Measurements from ENCODE around the gene LARGE1. TPM values are rescaled to one million over a fixed set of nuclear protein-coding genes. Genes with fewer than 3 reads are reported as not detected.
A peak's percentile ranks its signal among the peaks of the same experiment; 100 is the strongest.

The LARGE1 gene
- total RNA-seq, 1 donor from 2014 or later, result 140 TPM

DNA sequence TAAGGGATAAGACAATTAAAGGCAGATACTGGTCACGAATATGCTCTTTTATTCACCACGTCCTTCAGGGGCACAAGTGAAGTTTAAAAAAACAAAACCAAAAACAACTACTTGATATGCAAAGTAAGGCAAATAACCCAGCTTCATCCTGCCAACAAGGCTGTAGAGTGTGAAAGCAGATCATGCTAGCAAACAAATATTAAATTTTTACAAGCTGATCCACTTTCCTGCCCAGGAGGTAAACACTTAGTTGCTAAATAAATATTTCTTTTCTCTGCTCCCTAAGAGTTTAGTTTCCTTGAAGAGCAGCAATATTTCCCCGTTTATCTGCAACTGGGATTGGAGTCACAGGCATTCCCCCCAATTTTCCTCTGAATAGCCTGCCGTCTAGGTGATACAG, 300.2 kb downstream of the LARGE1 start:
- intact Hi-C loops (cut with DNase I), result no loop called here
- DNase-seq (no peak), ATAC-seq (ENCODE audit: poor library complexity) (no peak)

DNA sequence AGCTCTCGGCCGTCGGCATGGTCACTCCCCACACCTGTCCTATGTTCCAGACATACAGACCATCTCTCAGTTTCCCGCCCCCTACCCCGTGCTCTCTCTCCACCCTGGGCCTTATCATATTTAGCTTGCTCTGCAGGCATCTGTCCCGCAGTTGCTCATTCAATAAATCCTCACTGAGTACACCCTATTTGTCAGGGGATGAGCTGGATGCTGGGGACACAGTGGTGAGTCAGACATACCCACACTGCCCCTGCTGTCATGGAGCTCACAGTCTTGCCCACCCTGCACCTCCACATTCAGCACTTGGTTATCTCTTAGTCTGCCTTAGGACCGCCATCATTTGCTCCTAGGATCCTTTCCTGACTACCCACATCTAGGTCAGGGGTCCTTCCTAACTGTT, 313.8 kb downstream of the LARGE1 start:
- DNase-seq (no peak), ATAC-seq (ENCODE audit: poor library complexity) (peak; percentile 39)
- intact Hi-C loops (cut with DNase I), result no loop called here

DNA sequence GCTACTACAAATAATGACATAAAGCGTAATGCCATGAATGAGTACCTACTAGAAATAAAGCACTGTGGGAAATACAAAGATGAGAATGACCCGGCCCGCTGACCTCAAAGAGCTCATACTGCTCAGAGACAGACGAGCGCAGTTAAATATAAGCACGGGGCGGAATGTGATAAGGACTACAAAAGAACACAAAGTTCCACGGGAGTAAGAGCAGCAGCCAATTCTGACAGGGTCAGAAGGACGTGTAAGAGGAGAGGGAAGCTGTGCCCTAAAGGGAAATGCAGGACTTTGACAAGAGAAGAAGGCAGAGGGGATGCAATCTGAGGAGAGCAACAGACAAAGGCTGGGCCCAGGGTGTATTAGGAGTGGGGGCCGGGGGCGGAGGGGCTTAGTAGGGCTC, 314.6 kb downstream of the LARGE1 start:
- peak; percentile 60 for DNase-seq
- ATAC-seq (ENCODE audit: poor library complexity), result peak; percentile 92
- intact Hi-C loops (cut with DNase I), result no loop called here

DNA sequence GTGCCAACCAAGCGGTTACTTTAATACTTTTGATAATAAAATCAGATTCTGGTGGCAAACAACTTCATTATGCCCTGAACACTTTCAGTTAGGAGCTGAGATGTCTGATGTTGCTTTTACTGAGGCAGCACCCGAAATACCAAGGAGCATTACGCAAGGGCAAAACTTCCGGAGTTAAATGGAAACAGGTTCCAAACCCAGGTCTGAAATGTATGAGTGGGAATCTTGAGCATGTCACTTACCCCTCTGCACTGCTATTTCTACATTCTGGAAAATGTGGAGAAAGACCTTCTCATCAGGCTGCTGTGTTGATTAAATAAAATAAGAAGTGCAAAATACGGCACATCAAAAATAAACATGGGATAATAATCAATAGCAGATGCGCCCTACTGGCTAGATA, 315.1 kb downstream of the LARGE1 start:
- no peak for DNase-seq
- intact Hi-C loops (cut with DNase I), result no loop called here
- no peak for ATAC-seq (ENCODE audit: poor library complexity)

DNA sequence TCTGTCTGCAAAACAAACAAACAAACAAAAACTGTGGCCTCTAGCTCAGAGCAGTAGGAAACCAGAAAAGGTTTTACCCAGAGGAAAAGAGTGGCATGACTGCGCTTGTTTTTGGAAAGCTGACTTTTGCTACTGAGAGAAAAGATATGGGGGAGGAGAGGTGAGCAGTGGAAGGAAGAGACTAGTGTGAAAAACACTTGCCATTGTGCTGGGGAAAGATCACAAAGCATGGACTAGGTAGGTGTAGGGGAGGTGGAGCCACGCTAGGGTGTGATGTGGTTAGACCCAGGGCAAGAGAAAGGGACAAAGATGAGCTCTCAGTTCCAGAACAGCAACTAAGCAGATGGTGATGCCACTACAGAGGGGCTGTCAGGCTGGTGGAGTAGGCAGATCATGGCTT, 319.2 kb downstream of the LARGE1 start:
- intact Hi-C loops (cut with DNase I), result no loop called here
- ATAC-seq (ENCODE audit: poor library complexity) (no peak), DNase-seq (no peak)

DNA sequence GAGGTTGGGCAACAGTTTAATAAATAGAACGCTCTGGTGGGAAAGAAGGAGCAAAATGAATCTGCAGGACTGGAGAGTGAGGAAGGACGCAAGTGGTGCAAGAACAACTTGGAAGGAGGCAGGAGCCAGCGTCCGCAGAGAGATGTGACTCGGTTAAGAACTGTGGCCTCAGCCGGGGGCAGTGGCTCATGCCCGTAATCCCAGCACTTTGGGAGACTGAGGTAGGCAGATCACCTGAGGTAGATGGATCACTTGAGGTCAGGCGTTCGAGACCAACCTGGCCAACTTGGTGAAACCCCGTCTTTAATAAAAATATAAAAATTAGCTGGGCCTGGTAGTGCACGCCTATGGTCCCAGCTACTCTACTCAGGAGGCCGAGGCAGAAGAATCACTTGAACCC, 319.7 kb downstream of the LARGE1 start:
- intact Hi-C loops (cut with DNase I), result no loop called here
- ATAC-seq (ENCODE audit: poor library complexity), result no peak
- DNase-seq, result no peak

DNA sequence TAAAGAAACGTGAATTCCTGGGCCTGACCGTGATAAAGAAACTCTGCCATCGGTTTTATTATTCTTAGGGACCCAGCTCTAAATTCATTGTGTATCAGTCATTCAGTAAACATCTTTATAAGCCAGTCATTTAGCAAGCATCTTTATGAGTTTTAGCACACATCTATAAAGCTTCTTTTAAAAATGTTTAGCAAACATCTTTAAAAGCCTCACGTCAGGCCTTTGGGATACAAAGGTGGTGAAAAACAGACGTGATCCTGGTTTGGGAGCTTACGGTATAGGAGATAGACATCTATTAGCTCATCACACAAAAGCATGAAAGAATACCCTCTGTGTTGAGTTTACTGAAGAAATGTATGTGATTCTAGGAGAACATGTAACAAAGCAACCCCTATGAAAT, 320.2 kb downstream of the LARGE1 start:
- intact Hi-C loops (cut with DNase I), result no loop called here
- no peak for ATAC-seq (ENCODE audit: poor library complexity)
- no peak for DNase-seq

DNA sequence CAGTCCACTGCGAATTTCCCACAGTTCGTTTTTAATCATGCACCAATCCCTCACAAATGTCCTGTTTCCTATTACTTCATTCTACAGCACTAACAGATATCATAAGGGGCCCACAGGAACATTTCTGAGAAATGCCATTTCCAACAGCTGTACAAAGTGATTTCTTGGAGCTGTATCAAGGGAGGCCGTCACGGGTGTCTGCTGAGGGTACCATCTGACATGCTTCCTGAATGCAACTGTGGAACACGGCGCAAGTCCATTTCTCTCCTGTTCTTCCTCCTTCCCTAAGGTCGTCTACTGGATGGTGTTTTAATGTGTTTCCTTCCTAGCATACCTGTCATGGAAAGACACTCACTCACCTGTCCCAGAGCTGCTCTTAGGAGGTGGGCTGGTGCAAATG, 320.7 kb downstream of the LARGE1 start:
- ATAC-seq (ENCODE audit: poor library complexity), result peak; percentile 22
- intact Hi-C loops (cut with DNase I), result no loop called here

DNA sequence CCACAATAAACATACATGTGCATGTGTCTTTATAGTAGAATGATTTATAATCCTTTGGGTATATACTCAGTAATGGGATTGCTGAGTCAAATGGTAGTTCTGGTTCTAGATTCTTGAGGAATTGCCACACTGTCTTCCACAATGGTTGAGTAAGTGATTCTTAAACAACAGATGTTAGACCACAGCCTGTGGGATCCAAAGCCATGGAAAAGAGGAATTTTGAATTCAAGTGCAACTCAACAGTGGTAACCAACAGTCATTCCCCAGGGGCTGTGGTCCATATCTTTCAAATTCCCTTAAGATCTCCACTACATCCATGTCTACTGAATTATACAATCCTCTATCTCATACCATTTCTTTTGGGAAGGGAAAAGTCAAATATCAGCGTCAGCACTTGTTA, 321.5 kb downstream of the LARGE1 start:
- intact Hi-C loops (cut with DNase I), result no loop called here
- ATAC-seq (ENCODE audit: poor library complexity) (no peak), DNase-seq (no peak)

More for the DNA sequence above, 320.7 kb downstream of the LARGE1 start:
- no peak for DNase-seq

DNA sequence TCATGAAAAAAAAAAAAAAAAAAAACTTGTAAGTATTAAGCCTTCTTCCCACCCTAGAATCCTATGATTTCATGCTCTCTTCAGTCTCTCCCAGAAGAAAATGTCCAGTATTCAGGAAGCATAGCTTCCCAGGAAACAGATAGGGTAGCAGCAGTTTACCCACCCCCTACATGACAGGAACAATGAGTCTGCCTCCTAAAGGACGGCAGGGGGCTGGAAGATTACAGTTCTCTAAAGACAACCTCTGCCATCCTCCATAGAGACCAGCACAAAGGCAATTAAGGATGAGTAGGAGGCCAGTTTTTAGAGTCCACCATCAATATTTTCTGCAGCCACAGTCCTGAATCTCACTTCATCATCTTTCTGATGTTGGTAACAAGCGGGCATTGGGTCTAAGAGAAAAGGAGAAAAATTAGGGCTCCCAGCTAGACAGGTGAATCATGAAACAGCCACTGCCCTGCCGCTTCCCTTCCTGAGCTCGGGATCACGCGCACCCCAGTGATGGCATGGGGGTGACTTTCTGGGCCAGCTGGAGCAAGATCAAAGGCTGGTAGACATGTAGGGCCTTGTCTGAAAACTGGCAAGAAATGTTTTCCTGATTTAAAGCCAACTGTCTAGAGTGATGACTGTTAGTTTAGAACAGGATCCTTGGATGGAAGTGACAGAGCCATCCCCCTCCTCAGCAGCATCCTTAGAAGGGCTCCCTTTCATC, 322.8 kb downstream of the LARGE1 start:
- peak; percentile 41 for DNase-seq
- ATAC-seq (ENCODE audit: poor library complexity), result peak; percentile 44

DNA sequence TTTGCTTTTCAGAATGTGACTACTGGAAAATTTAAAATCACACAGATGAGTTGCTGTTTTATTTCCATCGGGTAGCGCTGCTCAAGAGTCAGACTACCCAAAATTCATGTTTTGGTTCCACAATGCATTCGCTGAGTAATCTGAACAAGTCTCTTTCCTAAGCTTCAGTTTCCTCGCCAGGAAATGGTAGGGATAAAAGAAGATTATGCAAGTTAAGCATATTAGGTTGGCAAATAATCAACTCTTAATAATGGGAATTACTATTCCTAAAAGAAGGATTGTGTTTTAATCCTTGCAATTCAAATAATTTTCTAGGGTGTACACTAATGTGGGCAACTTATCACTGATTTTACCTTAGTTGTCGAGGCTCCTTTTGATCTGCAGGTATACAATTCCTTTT, 326.5 kb downstream of the LARGE1 start:
- intact Hi-C loops (cut with DNase I), result no loop called here
- ATAC-seq (ENCODE audit: poor library complexity) (no peak), DNase-seq (no peak)

More for the DNA sequence above, 322.8 kb downstream of the LARGE1 start:
- intact Hi-C loops (cut with DNase I), result no loop called here

DNA sequence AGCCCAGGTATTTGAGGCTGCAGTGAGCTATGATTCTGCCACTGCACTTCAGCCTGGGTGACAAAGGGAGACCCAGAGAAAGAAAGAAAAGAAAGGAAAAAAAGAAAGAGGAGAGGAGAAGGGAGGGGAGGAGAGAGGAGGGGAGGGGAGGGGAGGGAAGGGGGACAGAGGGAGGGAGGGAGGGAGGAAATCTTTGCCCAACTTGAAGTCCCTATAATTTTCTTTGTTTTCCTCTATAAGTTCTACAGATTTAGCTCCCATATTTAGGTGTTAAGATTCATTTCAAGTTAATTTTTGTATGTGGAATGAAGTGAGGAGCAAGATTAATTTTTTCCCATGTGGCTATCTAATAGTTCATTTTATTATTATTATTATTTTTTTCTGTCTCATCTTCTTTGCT, 328.3 kb downstream of the LARGE1 start:
- DNase-seq, result no peak

DNA sequence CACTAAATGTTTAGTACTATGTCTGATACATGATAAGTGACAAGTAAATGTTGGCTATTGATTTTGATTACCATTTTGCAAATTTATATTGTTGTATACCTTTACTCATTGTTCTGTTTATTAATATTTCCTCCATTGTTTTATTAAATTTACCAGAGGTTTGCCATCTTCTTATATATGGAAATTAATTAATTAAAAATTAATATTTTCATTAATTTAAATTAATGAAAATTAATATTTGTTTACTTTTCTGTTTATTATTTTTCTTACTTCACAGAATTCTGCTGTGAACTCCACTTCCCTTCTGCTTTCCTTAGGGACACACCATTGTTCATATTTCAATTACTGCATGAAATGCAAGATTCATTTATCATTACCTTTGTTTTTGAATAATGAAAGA, 331.0 kb downstream of the LARGE1 start:
- ATAC-seq (ENCODE audit: poor library complexity), result no peak
- intact Hi-C loops (cut with DNase I), result no loop called here

More for the DNA sequence above, 328.3 kb downstream of the LARGE1 start:
- intact Hi-C loops (cut with DNase I), result no loop called here
- ATAC-seq (ENCODE audit: poor library complexity), result no peak

DNA sequence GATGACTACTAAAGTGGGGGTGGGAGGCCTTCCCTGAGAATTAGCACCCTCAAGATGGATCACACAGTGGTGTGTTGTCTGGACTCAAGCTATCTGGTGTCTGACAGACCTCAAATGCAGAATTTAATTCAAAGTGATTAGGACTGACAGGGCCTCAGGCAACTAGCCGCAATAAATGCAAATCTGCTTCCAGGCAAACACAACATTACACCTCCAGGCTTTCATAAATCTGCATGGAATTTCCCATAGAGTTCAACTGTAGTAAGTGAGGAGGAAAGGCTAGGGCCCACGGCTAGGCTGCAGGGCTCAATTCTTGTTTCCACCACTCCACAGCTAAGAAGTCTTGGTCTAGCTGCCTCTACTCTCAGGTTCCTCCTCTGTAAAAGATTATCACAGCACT, 331.4 kb downstream of the LARGE1 start:
- no peak for DNase-seq
- intact Hi-C loops (cut with DNase I), result no loop called here
- ATAC-seq (ENCODE audit: poor library complexity), result no peak

More for the DNA sequence above, 331.0 kb downstream of the LARGE1 start:
- no peak for DNase-seq

DNA sequence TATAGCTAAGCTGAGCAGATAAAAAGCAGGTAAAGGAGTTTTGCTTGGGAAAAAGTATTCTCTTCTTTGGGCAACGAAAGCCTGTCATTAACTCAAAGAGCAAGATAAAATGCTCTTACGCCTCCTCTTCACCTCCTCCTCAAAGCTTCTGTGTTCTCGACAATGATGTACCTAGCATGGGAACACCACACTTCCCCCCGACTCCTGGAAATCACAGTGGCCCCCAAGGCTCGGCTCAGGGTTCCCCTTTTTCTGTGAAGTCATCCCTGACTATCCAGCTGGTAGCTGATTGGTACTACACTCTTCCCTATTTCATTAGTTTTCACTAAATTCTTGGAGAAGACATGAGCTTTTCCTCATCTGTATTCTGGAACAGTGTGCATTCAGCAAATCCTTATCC, 336.1 kb downstream of the LARGE1 start:
- DNase-seq (no peak), ATAC-seq (ENCODE audit: poor library complexity) (no peak)
- intact Hi-C loops (cut with DNase I), result no loop called here

DNA sequence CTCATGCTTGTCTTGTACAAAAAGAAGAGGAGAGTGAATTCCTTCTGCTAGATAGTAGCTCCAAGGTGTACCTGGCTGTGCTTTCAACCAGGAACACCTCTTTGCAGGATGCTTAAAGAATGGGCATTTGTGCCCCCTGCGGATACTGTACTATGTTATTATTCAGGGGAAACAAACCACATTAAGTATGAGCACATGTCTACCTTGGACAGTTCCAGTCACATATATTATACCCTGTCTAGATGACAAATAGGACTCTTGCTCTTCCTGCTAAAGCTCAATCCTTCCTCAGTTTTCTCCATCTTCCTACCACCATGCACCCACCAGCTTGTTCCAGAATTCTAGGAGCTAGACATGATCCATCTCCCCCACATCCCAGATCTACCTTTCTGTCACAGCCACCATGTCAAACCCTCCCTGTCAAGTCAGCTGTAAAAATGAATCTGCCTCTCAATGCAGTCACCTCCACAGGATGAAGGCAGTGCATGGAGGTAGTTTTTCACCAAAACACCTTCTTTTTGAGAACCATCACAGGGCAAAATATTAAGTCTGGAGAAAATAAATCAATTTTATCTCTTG, 337.4 kb downstream of the LARGE1 start:
- intact Hi-C loops (cut with DNase I), result no loop called here
- DNase-seq (no peak), ATAC-seq (ENCODE audit: poor library complexity) (no peak)

DNA sequence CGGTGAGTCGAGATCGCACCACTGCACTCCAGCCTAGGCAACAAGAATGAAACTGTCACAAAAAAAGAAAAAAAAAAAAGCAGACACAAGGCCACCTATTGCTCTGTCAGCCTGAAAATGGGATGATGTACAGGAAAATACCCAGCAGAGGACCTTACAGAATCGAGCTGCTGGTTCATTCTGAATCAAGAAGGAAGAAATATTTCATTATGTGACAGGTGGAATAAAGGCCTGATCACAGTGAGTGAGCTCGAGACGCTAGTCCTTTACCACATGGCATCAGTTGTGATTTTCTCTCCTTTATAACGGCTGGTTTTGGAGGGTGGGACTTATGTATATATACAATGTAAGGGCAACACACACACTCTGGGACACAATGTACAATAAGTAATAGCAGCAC, 340.0 kb downstream of the LARGE1 start:
- ATAC-seq (ENCODE audit: poor library complexity) (no peak), DNase-seq (no peak)
- intact Hi-C loops (cut with DNase I), result loop anchor here (1.0 kb wide), 1 partner anchor 61 kb away; no protein-coding TSS in a partner anchor

DNA sequence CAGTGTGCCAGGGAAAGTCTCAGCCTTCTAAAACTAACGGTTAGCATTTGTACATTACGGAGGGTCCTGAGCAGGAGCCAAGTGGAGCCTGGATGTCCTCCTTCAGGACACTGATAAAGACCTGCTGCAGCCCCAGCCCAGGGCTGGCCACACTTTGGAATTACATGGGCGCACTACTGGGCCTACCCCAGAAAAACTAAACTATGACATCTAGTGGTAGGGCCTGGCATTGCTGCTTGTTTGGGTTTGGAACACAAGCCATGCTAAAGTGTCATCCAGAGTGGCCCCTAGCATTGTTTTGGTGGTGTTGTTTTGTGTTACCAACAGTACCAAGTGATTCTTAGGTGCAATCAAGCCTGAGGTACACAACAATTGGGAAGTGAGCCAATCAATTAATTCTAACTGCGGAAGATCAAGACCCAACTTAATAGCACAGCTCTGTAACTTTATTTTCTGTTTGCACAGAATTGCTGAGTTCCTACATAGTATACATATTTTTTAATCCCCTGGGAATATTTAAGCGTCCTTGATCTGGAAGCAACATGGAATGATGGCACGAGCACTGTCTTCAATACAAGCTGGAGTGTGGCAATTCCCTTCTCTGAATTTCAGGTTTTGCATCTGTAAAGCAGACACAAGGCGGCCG, 340.7 kb downstream of the LARGE1 start:
- DNase-seq, result peak; percentile 72
- peak; percentile 90 for ATAC-seq (ENCODE audit: poor library complexity)
- intact Hi-C loops (cut with DNase I), result loop anchor here (1.0 to 5.0 kb wide), 2 partner anchors 60 to 277 kb away; no protein-coding TSS in a partner anchor

DNA sequence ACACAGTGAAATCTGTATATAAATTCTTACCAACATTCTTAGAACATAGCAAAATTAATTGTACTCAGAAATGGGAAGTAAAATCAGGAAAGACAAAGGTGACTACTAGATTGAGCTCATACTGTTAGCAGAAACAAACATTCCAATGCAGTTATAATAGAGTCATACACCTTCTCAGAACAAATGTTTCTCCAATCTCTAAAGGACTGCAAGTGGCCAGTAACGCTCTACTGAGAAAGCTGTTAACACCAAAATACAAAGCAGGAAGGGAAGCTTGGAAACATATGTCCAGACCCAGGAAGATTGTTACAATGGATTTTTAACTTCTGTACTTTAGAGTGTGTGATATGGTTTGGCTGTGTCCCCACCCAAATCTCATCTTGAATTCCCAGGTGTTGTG, 341.5 kb downstream of the LARGE1 start:
- DNase-seq, result no peak
- ATAC-seq (ENCODE audit: poor library complexity), result peak; percentile 32
- intact Hi-C loops (cut with DNase I), result loop anchor here (5.0 kb wide), 1 partner anchor 276 kb away; no protein-coding TSS in a partner anchor

DNA sequence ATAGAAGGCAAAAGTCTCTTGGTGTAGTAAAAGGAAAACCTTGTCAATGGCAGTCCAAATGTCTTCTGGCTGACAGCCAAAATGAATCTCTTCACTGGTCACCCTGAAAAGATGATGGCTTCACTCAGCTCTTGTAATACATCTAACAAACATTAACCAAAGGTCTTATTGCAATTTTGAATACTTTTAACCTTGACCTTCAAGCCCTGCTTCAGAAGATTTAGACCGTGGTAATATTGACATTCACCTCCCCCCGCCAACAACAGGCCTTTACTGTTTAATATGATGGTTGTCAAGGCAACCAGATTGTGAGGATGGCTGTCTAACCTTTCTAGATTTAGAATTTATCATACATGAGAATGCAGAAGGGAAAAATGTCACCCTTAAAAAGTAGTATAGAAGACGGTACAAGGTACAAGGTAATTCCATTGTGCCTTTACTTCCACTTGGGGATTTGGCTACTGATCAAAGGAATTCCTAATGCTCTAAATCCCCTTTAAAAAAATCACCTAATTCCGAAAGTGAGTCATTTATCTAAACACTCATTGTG, 342.3 kb downstream of the LARGE1 start:
- intact Hi-C loops (cut with DNase I), result loop anchor here (5.0 kb wide), 1 partner anchor 276 kb away; no protein-coding TSS in a partner anchor
- DNase-seq (no peak), ATAC-seq (ENCODE audit: poor library complexity) (peak; percentile 4)

All from Right ventricle myocardium superior (tissue), 1 donor.